DMS53 treated with DMSO at 0.1 percent for 48 hours (cell line): ENCODE measurements around the gene C5orf24.

Experiments
- DNase-seq: peaks from one replicate; lab custom pipeline; 2025; ENCODE audit not compliant: unreplicated experiment; lab: John Stamatoyannopoulos, UW

C5orf24 gene

DNA sequence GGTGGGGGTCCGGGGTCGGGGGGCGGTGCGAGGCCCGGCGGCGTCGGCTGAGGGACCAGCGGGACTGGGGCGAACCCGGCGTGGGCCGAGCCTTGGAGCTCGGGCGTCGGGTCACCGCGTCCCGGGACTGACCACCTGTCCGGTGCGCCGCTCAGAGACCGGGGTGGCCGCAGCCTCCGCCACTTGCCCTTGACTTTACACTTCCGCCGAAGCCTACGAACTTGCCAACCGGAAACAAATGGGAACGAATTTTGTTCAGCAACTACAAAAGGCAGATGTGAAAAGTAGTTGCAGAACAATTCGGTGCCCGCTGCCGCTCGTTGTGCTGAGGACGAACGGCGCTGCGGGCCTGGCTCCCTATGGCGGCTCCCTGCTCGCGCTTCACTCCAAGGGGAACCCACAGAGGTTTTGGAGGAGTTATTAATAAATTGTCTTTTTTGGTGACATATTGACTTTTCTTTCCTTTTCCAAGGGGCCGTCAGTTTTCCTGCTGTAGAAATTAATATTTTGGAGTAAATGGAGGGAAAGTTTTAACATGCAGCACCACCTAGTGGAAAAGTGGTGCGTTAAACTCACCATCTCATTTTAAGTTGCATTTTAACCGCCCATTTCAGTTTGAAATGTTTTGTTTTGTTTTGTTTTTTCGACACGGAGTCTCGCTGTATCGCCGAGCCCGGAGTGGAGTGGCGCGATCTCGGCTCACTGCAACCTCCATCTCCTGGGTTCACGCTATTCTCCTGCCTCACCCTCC, 59.7 kb downstream of the C5orf24 start:
- DNase-seq: peak; percentile 74

- no peak for DNase-seq
Measured at GRCh38 chr5:134906811-134907210, 61.0 kb downstream of the C5orf24 start.
